Measurements from ENCODE around the gene TNFAIP8L3.
"Not testable (repeated sequence)": the region's sequence is repeated elsewhere in the genome, so short reads cannot be mapped to it uniquely, and the experiment has no call there.

DNA sequence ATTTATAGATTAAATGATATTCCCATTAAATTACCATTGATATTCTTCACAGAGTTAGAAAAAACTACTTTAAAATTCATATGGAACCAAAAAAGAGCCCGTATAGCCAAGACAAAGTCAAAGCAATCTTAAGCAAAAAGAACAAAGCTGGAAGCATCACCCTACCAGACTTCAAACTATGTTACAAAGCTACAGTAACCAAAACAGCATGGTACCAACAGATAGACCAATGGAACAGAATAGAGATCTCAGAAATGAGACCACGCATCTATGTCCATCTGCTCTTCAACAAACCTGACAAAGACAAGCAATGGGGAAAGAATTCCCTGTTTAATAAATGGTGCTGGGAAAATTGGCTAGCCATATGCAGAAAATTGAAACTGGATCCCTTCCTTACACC, 45.6 kb upstream of the TNFAIP8L3 start:
- TF ChIP-seq CTCF (IDR thresholded peaks at IDR 0.05; ENCODE audit: insufficient read depth, low read length, poor library complexity, severe bottlenecking); EZH2phosphoT487 (conservative IDR thresholded peaks at IDR 0.05; ENCODE audit: low read length): not testable (repeated sequence)

Data from SU-DHL-6 (cell line).